Thoracic aorta (tissue), 2 donors: ENCODE measurements around the gene NRXN3. TPM values are rescaled to one million over a fixed set of nuclear protein-coding genes. Genes with fewer than 3 reads are reported as not detected.

Experiments
- ATAC-seq: fragments of 150-250 bp; one replicate; pipeline ENCODE4 v1.8.0; 2017; ENCODE audit warnings: low read depth; ENCODE audit not compliant: insufficient number of reproducible peaks, low FRiP score
- DNase-seq: peaks from one replicate; pipeline ENCODE4 v3.0.0-alpha.2; 2020; ENCODE audit warnings: low spot score
- H3K27ac ChIP-seq, 2 donors: fragments of 200-600 bp; sonication (generic); 1 replicate in 1 of 2; 2 replicates in 1 of 2; pipeline ENCODE4 v1.5.1; 2016; ENCODE audit warnings: mild to moderate bottlenecking in 2 of 2, moderate library complexity in 2 of 2
- H3K27me3 ChIP-seq: fragments of 200-600 bp; sonication (generic); replicated peaks from 2 replicates; pipeline ENCODE4 v1.6.0; 2016; ENCODE audit warnings: mild to moderate bottlenecking; ENCODE audit not compliant: insufficient read depth
- H3K36me3 ChIP-seq: fragments of 200-600 bp; sonication (generic); one replicate; pipeline ENCODE4 v1.5.1; 2016
- H3K4me1 ChIP-seq, 2 donors: fragments of 200-600 bp; sonication (generic); 1 replicate in 1 of 2; 2 replicates in 1 of 2; pipeline versions ENCODE4 v1.5.1 to v1.6.0; 2016; ENCODE audit warnings: low read depth in 2 of 2, mild to moderate bottlenecking in 1 of 2; ENCODE audit not compliant: control insufficient read depth in 1 of 2
- H3K4me3 ChIP-seq: fragments of 200-600 bp; sonication (generic); 2 replicates; pipeline ENCODE4 v1.5.1; 2016; ENCODE audit warnings: mild to moderate bottlenecking
- H3K9me3 ChIP-seq: fragments of 200-600 bp; sonication (generic); 2 replicates; pipeline ENCODE4 v1.5.1; 2016
- CTCF ChIP-seq: fragments of 200-600 bp; sonication (generic); IDR thresholded peaks from one replicate; pipeline ENCODE4 v1.5.1; 2019; ENCODE audit warnings: antibody characterized with exemption
- total RNA-seq, 2 donors: library from RNA; depleted of rRNA; stranded (reverse); fragments of >200 nt; gene quantifications; one replicate each; pipeline versions ENCODE4 v1.1.0 to v1.2.3, GENCODE V29; 2016

The NRXN3 gene
- total RNA-seq, 2 donors from 2014 or later, result 5.6 to 33.3 TPM

GRCh38 chr14:78863143-78863542 is 693.0 kb downstream of the NRXN3 start:
- no peak for DNase-seq
- no peaks in the 10 kb centered on the region for H3K9me3 ChIP-seq
- H3K4me3 ChIP-seq, result no peak overlapping the region
- no peaks in the 10 kb centered on the region for H3K36me3 ChIP-seq
- H3K27ac ChIP-seq, result no peak overlapping the region
- H3K4me1 ChIP-seq, result no peaks in the 10 kb centered on the region
- TF ChIP-seq CTCF, result no peak
- no peaks in the 10 kb centered on the region for H3K27me3 ChIP-seq
- no peak for ATAC-seq

- H3K27ac ChIP-seq, result no peak overlapping the region
- no peak for ATAC-seq
Observed at GRCh38 chr14:78872837-78873236, 702.7 kb downstream of the NRXN3 start.

DNA sequence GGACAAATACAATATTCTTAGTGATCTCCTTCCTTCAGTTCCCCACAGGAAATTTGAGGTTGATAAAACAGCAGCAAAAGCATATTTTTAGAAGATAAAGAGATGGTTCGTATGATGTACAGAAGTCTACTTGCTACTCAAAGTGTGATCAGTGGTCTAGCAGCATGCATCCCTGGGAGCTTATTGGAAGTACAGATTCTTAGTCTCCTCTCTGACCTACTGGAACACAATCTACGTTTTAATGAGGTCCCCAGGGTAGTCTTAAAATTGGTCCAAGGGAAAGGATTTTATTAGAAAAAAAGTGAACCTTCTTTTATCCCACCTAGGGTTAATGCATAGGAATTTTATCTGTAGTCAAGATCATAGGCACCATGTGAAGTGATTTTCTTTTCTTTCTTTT is 703.4 kb downstream of the NRXN3 start:
- DNase-seq, result no peak
- H3K27ac ChIP-seq, result no peak overlapping the region
- ATAC-seq, result no peak
- H3K4me3 ChIP-seq, result no peak overlapping the region
- H3K27me3 ChIP-seq, result no peaks in the 10 kb centered on the region
- H3K4me1 ChIP-seq, result no peaks in the 10 kb centered on the region
- no peaks in the 10 kb centered on the region for H3K36me3 ChIP-seq
- TF ChIP-seq CTCF, result no peak
- no peaks in the 10 kb centered on the region for H3K9me3 ChIP-seq

More at GRCh38 chr14:78872837-78873236, 702.7 kb downstream of the NRXN3 start:
- Histone ChIP-seq H3K9me3 (no peaks in the 10 kb centered on the region), H3K36me3 (no peaks in the 10 kb centered on the region), H3K4me3 (no peak overlapping the region), H3K27me3 (no peaks in the 10 kb centered on the region), H3K4me1 (no peaks in the 10 kb centered on the region)
- DNase-seq, result no peak
- no peak for TF ChIP-seq CTCF

DNA sequence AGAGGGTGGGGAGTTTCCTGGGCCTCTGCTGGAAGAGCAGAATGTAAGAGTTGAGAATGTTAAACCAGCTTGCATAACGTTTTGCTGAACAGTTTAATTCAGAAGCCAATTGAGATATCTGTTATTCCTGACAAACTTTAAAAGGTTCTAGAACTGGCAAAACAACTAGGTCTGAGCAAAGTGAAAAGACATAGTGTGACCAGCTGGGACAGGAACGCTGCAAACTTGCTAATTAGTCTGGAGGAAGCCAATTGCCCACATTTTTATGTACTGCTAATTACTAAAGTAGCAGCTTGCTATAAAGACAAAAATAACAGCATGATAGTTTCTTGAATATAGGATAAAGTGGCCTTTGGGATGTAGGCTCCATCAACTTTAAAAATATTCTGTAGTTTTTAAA is 704.9 kb downstream of the NRXN3 start:
- Histone ChIP-seq H3K9me3 (no peaks in the 10 kb centered on the region), H3K27me3 (no peaks in the 10 kb centered on the region), H3K36me3 (no peaks in the 10 kb centered on the region), H3K4me1 (no peaks in the 10 kb centered on the region), H3K4me3 (no peak overlapping the region), H3K27ac (no peak overlapping the region)
- DNase-seq (no peak), ATAC-seq (no peak)
- no peak for TF ChIP-seq CTCF

- ATAC-seq (no peak), DNase-seq (no peak)
- Histone ChIP-seq H3K27me3 (no peaks in the 10 kb centered on the region), H3K9me3 (no peaks in the 10 kb centered on the region), H3K4me3 (no peak overlapping the region), H3K27ac (no peak overlapping the region), H3K4me1 (no peaks in the 10 kb centered on the region), H3K36me3 (no peaks in the 10 kb centered on the region)
- TF ChIP-seq CTCF, result no peak
Observed at GRCh38 chr14:78885884-78886283, 715.7 kb downstream of the NRXN3 start.
